SK-MEL-5 (cell line): Measurements from ENCODE around the gene SELENOH. TPM values are rescaled to one million over a fixed set of nuclear protein-coding genes. Genes with fewer than 3 reads are reported as not detected.

Source experiments
- DNase-seq: peaks from one replicate; pipeline ENCODE4 v3.0.0-alpha.2; 2016; ENCODE audit warnings: low read depth, low spot score
- in situ Hi-C: cut with HindIII; loops from 2 replicates; pipeline ENCODE4 v1.10.0; 2016; ENCODE audit warnings: low sequenced_read_pairs, high pct_unique_total_duplicates, low pct_unique_long_range_greater_than_20kb
- total RNA-seq: library from RNA; depleted of rRNA; stranded (reverse); fragments of >200 nt; shearing (Covaris generic); gene quantifications from 2 replicates; pipeline ENCODE4 v1.2.3, GENCODE V29; 2014

The SELENOH gene
- total RNA-seq, 1 experiment from 2014 or later = 171 TPM

- no peak for DNase-seq
- in situ Hi-C loops = no loop called here
These were observed 5.5 kb upstream of the SELENOH start for GRCh38 chr11:57735619-57736298.

DNA sequence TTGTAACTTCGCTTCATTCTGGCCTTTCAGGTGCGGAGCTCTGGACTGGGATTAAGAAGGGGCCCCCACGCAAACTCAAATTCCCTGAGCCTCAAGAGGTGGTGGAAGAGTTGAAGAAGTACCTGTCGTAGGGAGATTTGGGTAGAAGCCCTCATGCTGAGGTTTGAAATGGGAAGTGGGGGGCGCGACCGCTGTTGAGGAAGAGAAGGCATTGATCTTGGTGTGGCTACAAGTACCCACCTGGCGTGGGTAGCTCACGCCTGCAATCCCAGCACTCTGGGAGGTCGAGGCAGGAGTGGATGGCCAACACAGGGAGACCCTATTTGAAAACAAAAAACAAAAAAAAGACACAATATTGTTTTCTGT, 779 bp downstream of the SELENOH start:
- DNase-seq = no peak
- in situ Hi-C loops = no loop called here

- DNase-seq = no peak
- in situ Hi-C loops = no loop called here
These were observed 3.1 kb downstream of the SELENOH start for GRCh38 chr11:57744357-57744756.

GRCh38 chr11:57745206-57745605, 3.9 kb downstream of the SELENOH start:
- DNase-seq = no peak
- in situ Hi-C loops = no loop called here

DNA sequence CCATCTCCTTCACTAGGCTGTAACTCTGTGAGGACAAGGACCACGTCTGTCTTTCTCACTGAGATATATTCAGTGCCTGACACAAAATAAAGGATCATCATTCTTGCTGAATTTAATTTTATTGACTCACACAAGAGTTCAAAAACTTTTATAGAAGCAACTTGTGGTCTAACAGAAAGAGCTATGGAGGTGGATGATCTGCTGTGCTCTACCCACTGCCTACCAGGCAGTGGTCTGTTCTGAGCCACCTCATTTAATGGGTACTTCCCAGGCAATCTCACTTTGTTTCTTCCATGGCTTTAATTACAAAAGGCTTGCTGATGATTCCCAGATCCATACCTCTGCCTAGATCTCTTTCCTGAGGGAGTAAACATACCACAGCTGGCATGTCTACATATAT, 5.6 kb downstream of the SELENOH start:
- no peak for DNase-seq
- in situ Hi-C loops = no loop called here

GRCh38 chr11:57751176-57751575, 9.9 kb downstream of the SELENOH start:
- no peak for DNase-seq
- in situ Hi-C loops = no loop called here

DNA sequence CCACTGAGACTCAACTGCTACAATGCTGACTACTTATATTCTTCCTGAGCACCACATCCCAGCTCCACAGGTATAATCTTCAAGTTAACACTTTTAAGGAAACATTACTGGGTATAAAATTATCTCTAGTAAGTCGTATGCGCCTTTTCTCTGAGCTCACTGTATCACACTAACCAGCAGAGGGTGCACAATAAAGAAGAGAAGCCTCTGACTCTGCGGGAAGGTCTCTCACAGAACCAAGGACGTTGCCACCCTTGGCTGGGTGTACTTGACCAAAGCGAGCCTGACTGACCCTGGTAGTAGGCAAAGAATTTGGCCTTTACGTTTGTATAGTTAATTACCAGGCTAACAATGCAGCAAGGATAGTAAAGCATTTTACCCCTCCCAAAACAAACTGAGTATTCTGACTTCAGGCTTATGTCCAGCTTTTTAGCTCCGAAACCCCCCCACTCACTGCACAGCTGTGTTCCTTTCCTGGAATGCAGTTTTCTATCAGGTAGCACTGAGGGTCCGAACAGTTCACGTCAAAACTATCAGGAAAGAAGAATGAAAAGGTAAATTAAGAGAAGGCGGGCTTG, 10.5 kb downstream of the SELENOH start, which contains the start of gene BTBD18:
TSS of gene BTBD18 (minus strand) at position 144 of the 578 bp plus-strand sequence. CDS start 631 bp downstream, outside the sequence.
- DNase-seq = peak; percentile 72
- in situ Hi-C loops = no loop called here

GRCh38 chr11:57752954-57753353, 11.7 kb downstream of the SELENOH start:
- DNase-seq = no peak
- in situ Hi-C loops = no loop called here

GRCh38 chr11:57758174-57758573, 16.9 kb downstream of the SELENOH start:
- in situ Hi-C loops = no loop called here
- no peak for DNase-seq

- in situ Hi-C loops = no loop called here
These were observed 20.3 kb downstream of the SELENOH start, which contains the start of gene CTNND1 for GRCh38 chr11:57761301-57762234. Gene CTNND1, plus strand, starts transcription at chr11:57761802. Its CDS starts 29,677 bp downstream, at chr11:57791479.

DNA sequence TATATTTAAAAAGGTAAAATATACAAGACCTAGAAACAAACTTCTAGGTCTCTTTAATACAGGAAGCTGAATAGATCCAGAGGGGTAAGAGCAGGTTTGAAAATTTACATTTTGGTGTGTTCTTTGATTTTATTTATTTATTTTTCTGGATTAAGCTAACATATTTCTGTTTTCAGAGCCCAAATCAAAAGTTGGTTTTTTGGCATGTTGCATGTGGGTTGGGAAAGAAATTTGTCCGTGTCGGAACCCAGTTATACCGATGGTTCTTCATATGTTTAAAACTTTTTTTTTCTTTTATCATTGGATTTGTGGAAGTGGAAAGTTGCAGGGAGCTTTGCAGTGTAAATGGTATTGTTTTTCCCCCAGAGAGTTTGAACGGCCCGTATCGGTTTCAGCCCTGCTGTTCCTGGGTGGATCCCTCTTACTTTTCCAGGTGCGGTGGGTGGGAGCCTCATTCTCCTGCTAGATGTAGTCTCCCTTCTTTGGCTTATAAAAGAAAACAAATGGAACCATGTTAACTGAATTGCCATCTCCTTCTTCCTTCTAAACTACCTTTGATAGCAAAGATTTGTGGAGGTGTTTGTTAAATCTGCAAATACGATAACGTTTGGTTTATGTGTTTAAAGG, 21.1 kb downstream of the SELENOH start:
- DNase-seq = no peak
- in situ Hi-C loops = no loop called here

More at GRCh38 chr11:57761301-57762234, 20.3 kb downstream of the SELENOH start, which contains the start of gene CTNND1:
- peak; percentile 96 for DNase-seq

DNA sequence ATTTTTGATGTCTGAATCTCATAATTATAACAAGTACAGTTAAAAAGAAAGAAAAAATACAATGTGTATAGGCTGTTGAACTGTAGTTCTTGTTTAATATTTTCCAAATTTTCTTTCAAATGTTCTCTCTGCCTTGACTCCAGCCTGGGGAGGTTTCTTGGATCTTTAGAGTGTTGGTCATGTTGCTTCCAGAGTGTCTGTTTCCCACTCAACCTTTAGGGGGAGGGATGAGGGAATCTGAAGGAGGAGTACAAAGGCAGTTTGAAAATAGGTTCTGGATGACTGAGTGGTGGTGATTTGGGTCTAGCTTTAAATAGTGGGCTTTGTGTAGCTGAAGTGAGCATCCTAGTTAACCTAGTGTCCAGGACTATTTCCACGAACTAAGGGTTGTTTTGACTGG, 22.3 kb downstream of the SELENOH start:
- in situ Hi-C loops = no loop called here
- DNase-seq = peak; percentile 57

- no peak for DNase-seq
- in situ Hi-C loops = no loop called here
These were observed 22.7 kb downstream of the SELENOH start for GRCh38 chr11:57764021-57764420.

DNA sequence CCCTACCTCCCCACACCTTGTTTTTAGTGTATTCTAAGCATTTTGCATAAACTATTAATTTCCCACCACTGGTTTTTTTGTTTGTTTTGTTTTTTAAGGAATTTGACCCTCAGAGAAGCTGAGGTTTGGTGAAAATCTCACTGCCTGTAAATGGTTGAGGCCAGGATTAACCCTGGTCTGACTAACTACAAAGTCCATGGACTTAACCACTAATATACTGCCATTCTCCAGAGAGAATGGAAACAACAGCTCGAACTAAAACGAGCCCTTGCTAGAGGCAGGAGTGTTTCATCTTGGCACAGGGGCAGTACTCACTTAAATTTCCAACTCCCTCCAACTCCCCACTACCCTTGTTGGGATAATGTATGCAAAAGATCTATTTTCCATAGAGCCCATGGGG, 23.3 kb downstream of the SELENOH start:
- DNase-seq = no peak
- in situ Hi-C loops = no loop called here

DNA sequence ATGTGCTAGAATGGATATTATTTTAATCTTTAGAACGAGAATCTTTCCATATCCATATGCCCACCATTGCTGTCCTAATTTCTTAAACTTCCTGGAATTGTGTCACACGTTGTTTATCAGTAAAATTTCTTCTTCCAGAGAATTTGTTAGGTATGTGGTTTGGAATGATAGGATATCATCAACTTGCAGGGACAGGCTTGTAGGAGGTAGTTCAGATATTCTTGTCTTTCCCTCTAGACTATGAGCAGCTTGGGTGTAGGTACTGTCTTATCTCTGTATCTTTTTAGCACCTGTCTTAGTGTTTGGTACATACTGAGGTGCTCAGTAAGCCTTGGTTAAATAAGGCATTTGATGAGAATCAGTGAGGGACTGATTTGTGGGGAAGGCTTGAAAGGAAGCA, 23.7 kb downstream of the SELENOH start:
- in situ Hi-C loops = no loop called here
- DNase-seq = no peak

DNA sequence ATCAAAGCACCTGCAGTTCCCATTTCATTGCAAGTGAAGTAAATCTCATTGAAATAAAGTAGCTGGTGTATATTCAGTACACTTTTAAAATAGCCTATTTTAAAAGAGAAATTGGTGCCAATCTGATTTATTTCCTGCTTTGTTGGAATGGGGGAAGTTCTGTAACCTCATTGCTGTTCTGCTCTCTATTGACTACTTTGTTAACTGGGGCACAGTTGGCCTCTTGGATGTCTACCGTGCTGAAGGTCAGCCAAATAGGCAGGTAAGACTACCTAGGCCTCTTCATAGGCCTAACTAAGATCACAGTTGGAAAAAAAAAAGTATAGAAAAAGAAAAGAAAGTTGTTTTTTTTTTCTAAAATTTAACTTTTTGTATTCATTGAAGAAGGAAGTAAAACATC, 29.5 kb downstream of the SELENOH start:
- no peak for DNase-seq
- in situ Hi-C loops = no loop called here

- no peak for DNase-seq
- in situ Hi-C loops = no loop called here
These were observed 30.1 kb downstream of the SELENOH start for GRCh38 chr11:57771365-57771764.

DNA sequence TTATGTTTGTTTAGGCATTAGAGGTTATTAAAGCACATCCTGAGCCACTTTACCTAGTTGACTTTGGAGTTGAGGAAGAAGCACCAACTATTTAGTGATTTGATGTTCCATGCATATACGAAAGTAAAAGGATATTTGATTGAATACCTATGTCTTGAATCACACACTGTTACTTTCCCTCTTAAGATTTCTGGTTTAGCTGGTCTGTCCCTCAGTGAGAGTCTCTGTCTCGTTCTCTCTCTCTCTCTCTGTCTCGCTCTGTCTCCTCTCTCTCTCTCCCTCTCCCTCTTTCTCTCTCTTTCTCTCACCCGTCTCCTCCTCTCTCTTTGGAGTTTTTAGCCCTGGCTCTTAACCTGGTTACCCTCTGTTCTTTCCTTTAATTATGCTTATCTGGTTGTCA, 31.3 kb downstream of the SELENOH start:
- in situ Hi-C loops = no loop called here
- DNase-seq = no peak
